ENCODE results near the gene PSMD13.

PSMD13 gene

GRCh38 chr11:299081-299891 is 62.5 kb downstream of the PSMD13 start, which contains the start of gene IFITM5:
IFITM5 (minus strand) TSS chr11:299526; CDS start chr11:299490, 36 bp downstream.
- no peak within 1 kb of the TSS for H3K4me3 ChIP-seq (ENCODE audit: low read depth, low read length)
- POLR2A ChIA-PET, result no interaction called here
- DNase-seq (ENCODE audit: low read depth, low spot score), result no peak
- CTCF ChIA-PET, result no interaction called here
- TF ChIP-seq, protein P1, sequence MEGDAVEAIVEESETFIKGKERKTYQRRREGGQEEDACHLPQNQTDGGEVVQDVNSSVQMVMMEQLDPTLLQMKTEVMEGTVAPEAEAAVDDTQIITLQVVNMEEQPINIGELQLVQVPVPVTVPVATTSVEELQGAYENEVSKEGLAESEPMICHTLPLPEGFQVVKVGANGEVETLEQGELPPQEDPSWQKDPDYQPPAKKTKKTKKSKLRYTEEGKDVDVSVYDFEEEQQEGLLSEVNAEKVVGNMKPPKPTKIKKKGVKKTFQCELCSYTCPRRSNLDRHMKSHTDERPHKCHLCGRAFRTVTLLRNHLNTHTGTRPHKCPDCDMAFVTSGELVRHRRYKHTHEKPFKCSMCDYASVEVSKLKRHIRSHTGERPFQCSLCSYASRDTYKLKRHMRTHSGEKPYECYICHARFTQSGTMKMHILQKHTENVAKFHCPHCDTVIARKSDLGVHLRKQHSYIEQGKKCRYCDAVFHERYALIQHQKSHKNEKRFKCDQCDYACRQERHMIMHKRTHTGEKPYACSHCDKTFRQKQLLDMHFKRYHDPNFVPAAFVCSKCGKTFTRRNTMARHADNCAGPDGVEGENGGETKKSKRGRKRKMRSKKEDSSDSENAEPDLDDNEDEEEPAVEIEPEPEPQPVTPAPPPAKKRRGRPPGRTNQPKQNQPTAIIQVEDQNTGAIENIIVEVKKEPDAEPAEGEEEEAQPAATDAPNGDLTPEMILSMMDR (IDR thresholded peaks at IDR 0.05; ENCODE audit: insufficient read depth, low read length, missing control alignments), result no peak

DNA sequence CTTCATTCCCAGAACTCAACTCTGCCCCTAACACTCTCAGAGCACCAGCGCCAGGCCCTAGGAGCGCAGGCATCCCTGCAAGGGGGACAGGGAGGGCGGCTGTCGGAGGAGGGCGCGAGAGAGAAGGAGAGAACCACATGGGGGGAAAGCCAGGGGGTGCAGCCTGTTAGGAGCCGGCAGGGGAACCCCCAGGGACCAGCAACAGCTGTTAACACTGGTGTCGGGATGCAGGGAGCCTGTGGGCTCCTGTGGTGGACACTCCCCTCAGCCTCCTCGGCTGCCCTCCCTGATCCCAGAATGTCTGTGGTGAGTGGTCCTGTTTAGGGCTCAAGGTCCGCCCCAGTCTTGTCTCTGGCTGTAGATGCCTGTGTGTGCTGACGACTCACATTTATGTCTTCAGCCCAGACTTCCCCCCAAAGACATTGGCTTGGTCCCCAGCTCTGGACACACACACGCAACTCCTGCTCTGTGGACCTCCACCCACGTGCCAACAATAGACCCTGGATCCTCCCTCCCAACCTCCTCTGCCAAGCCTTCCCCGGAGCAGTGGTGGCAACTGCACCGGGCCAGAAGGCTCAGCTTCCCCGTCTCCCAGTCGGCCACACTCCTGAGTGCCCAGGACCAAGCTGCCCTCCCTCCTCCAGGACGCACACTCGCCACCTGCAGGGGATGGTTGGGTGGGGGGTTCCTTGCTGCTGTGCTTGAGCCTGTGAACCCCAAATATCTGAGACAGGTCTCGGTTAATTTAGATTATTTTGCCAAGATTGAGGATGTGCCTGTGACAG is 63.4 kb downstream of the PSMD13 start:
- no peak overlapping the region for H3K4me3 ChIP-seq (ENCODE audit: low read depth, low read length)
- CTCF ChIA-PET, result no interaction called here
- POLR2A ChIA-PET, result no interaction called here
- no peak for DNase-seq (ENCODE audit: low read depth, low spot score)
- TF ChIP-seq, protein P1 (IDR thresholded peaks at IDR 0.05; ENCODE audit: insufficient read depth, low read length, missing control alignments), result peak; percentile 33
